IPS-20b (cell line): ENCODE data around the gene ATF6.
"Not testable (repeated sequence)": the region's sequence is repeated elsewhere in the genome, so short reads cannot be mapped to it uniquely, and the experiment has no call there.

Experiments
- H3K27ac ChIP-seq: one replicate; pipeline ENCODE4 v1.5.1; 2013; ENCODE audit warnings: low read length
- H3K27me3 ChIP-seq: 2 replicates; pipeline ENCODE4 v1.6.1; 2013; ENCODE audit warnings: mild to moderate bottlenecking, low read length, inconsistent platforms; ENCODE audit not compliant: insufficient read depth
- H3K36me3 ChIP-seq: 2 replicates; pipeline ENCODE4 v1.6.1; 2013; ENCODE audit warnings: low read depth, mild to moderate bottlenecking, inconsistent platforms, low read length, moderate library complexity; ENCODE audit not compliant: insufficient read depth
- H3K4me1 ChIP-seq: 2 replicates; pipeline ENCODE4 v1.6.1; 2013; ENCODE audit warnings: mild to moderate bottlenecking, control low read depth, inconsistent platforms, low read length, moderate library complexity; ENCODE audit not compliant: insufficient read depth
- H3K4me3 ChIP-seq: 2 replicates; pipeline ENCODE4 v1.5.1; 2013; ENCODE audit warnings: mild to moderate bottlenecking, low read length, inconsistent platforms
- H3K9ac ChIP-seq: 2 replicates; pipeline ENCODE4 v1.6.1; 2013; ENCODE audit warnings: low read depth, mild to moderate bottlenecking, inconsistent platforms, low read length, moderate library complexity
- H3K9me3 ChIP-seq: 2 replicates; pipeline ENCODE4 v1.6.1; 2013; ENCODE audit warnings: mild to moderate bottlenecking, low read depth, low read length, inconsistent platforms; ENCODE audit not compliant: insufficient read depth

ATF6 gene

DNA sequence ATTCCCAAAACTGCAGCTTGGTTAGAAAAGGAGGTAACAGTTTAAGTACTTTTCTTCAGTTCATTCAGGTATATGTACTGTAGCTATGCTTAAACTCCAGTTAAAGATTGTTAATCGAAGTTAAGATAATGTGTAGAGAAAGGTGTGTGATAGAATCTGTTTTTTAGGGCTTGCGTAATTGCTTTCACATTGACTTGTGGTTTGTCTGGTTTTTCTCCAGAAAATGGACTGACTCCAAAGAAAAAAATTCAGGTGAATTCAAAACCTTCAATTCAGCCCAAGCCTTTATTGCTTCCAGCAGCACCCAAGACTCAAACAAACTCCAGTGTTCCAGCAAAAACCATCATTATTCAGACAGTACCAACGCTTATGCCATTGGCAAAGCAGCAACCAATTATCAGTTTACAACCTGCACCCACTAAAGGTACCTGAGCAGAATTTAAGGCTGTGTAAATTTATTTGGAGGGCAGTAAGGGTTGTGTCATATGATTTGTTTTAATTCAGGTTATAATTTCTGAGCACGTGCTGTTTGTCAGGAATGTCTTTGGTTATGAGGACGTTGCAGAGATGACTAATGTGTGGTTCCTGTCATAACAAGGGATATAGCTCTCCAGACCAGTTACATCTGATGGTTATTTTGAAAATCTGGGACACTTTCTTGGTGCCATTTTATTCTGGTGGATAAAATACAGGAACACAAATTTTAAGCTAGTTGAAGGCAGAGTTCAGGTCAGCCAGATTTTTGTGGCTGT, 26.0 kb downstream of the ATF6 start:
- Histone ChIP-seq H3K36me3 (peaks cover 14% of the 10 kb centered on the region), H3K27ac (no peak overlapping the region), H3K27me3 (no peaks in the 10 kb centered on the region), H3K4me1 (no peaks in the 10 kb centered on the region), H3K9ac (no peak overlapping the region), H3K9me3 (no peaks in the 10 kb centered on the region), H3K4me3 (no peak overlapping the region)

GRCh38 chr1:161792740-161793139, 26.6 kb downstream of the ATF6 start:
- Histone ChIP-seq H3K9ac (no peak overlapping the region), H3K4me1 (no peaks in the 10 kb centered on the region), H3K27ac (no peak overlapping the region), H3K9me3 (no peaks in the 10 kb centered on the region), H3K36me3 (peaks cover 18% of the 10 kb centered on the region), H3K4me3 (no peak overlapping the region), H3K27me3 (no peaks in the 10 kb centered on the region)

GRCh38 chr1:161799792-161800191, 33.7 kb downstream of the ATF6 start:
- Histone ChIP-seq H3K4me3 (no peak overlapping the region), H3K9ac (no peak overlapping the region), H3K4me1 (no peaks in the 10 kb centered on the region), H3K9me3 (no peaks in the 10 kb centered on the region), H3K27me3 (no peaks in the 10 kb centered on the region), H3K36me3 (peaks cover 10% of the 10 kb centered on the region; the same call in 1 of the 2 replicates), H3K27ac (no peak overlapping the region)

GRCh38 chr1:161801955-161802354, 35.8 kb downstream of the ATF6 start:
- Histone ChIP-seq H3K9ac (no peak overlapping the region), H3K9me3 (no peaks in the 10 kb centered on the region), H3K4me3 (no peak overlapping the region), H3K27ac (no peak overlapping the region), H3K4me1 (no peaks in the 10 kb centered on the region), H3K36me3 (peaks cover 10% of the 10 kb centered on the region; the same call in 1 of the 2 replicates), H3K27me3 (no peaks in the 10 kb centered on the region)

DNA sequence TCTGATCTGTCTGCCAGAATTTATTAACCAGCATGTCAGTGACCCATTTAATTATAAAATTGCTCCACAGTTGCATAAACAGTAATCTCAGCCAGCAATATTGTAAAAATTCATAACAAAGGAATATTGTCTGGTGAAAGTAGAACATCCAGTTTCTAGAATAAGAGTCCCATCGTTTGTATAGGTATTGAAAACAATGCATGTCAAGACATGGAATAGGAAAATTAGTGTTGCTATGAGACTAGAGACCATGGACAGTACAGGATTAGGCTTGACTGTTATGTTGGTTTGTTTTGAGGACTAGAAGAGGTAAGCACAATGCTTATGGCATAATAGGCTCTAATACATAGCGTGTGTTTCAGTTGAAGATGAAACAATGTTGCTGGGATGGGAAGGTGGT, 37.1 kb downstream of the ATF6 start:
- Histone ChIP-seq H3K36me3 (no peaks in the 10 kb centered on the region), H3K4me3 (no peak overlapping the region), H3K9ac (no peak overlapping the region), H3K27ac (no peak overlapping the region), H3K4me1 (no peaks in the 10 kb centered on the region), H3K9me3 (no peaks in the 10 kb centered on the region), H3K27me3 (no peaks in the 10 kb centered on the region)

DNA sequence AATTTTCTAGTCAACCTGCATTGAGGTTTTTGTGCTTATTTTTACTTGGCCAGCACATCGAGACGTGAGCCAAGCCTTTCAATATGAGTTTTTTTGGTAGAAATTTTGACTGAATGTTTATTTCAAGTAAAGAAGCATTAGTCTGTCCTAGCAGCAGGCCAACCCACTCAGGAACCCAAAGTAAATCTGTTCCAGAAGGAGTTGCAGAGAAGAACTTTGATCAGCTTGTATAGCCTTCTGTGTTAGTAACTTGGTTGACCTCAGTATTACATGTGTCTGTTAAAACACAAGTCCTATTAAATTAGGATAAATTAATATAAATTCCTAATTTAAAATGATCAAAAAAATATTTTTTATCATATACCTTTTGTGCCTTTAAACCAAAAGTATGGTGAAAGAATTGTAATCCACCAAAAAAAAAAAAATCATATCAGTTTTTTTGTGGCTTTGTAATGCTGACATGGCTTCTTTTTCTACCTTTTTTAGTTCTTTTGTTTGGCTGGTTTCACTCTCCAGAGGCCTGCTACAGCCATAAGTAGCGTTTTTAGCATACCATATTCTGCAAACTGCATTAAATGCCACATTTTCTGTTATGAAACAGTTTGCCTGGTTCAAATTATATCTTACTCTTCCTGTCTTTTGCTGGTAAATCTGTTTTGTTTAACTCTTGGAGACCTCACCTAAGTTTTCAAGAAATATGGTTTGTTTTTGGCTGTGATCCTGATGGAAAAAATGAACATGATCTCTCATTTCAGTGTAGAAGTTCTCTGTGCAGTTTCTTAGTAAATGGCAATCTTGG, 39.5 kb downstream of the ATF6 start:
- H3K36me3 ChIP-seq, result peaks cover 5% of the 10 kb centered on the region; the same call in 1 of the 2 replicates

GRCh38 chr1:161809202-161809601, 43.1 kb downstream of the ATF6 start:
- not testable (repeated sequence) for H3K9ac ChIP-seq, H3K27ac ChIP-seq, H3K36me3 ChIP-seq, H3K4me1 ChIP-seq, H3K4me3 ChIP-seq, H3K9me3 ChIP-seq, H3K27me3 ChIP-seq

More for the DNA sequence above, 39.5 kb downstream of the ATF6 start:
- no peaks in the 10 kb centered on the region for H3K4me1 ChIP-seq
- H3K27me3 ChIP-seq, result no peaks in the 10 kb centered on the region
- H3K9me3 ChIP-seq, result peaks cover 7% of the 10 kb centered on the region
- no peak overlapping the region for H3K9ac ChIP-seq
- H3K4me3 ChIP-seq, result no peak overlapping the region
- no peak overlapping the region for H3K27ac ChIP-seq

DNA sequence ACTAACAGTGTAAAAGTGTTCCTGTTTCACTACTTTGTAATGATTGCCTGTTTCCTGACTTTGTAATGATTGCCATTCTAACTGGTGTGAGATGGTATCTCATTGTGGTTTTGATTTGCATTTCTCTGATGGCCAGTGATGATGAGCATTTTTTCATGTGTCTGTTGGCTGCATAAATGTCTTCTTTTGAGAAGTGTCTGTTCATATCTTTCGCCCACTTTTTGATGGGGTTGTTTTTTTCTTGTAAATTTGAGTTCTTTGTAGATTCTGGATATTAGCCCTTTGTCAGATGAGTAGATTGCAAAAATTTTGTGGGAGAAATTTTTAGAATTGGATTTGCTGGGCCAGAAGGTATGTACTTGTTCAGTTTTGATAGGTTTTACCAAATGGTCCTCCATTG, 43.5 kb downstream of the ATF6 start:
- not testable (repeated sequence) for H3K4me3 ChIP-seq, H3K36me3 ChIP-seq, H3K9me3 ChIP-seq, H3K9ac ChIP-seq, H3K4me1 ChIP-seq, H3K27ac ChIP-seq, H3K27me3 ChIP-seq

GRCh38 chr1:161810780-161811179, 44.7 kb downstream of the ATF6 start:
- H3K4me3 ChIP-seq, result no peak overlapping the region
- no peaks in the 10 kb centered on the region for H3K27me3 ChIP-seq
- H3K9me3 ChIP-seq, result peaks cover 9% of the 10 kb centered on the region
- H3K9ac ChIP-seq, result no peak overlapping the region
- no peaks in the 10 kb centered on the region for H3K4me1 ChIP-seq
- H3K36me3 ChIP-seq, result peaks cover 6% of the 10 kb centered on the region; the same call in 1 of the 2 replicates
- no peak overlapping the region for H3K27ac ChIP-seq

- no peak overlapping the region for H3K4me3 ChIP-seq
- H3K9ac ChIP-seq, result no peak overlapping the region
- H3K27ac ChIP-seq, result no peak overlapping the region
- H3K36me3 ChIP-seq, result 0 out of 2 replicates have a peak, but pooled peaks cover 2% of the 10 kb centered on the region
- H3K4me1 ChIP-seq, result no peaks in the 10 kb centered on the region
- no peaks in the 10 kb centered on the region for H3K27me3 ChIP-seq
- no peaks in the 10 kb centered on the region for H3K9me3 ChIP-seq
These were observed 50.1 kb downstream of the ATF6 start for GRCh38 chr1:161816201-161816600.

GRCh38 chr1:161817176-161817730, 51.1 kb downstream of the ATF6 start:
- Histone ChIP-seq H3K27me3 (no peaks in the 10 kb centered on the region), H3K27ac (no peak overlapping the region), H3K9me3 (no peaks in the 10 kb centered on the region), H3K9ac (no peak overlapping the region), H3K36me3 (0 out of 2 replicates have a peak, but pooled peaks cover 3% of the 10 kb centered on the region), H3K4me3 (no peak overlapping the region), H3K4me1 (no peaks in the 10 kb centered on the region)
